Fibroblast of skin of right biceps (primary cell): ENCODE results near the gene NCKAP5.

ENCODE experiments used
- DNase-seq: peaks from one replicate; pipeline ENCODE4 v3.0.0-alpha.2; 2013

Gene NCKAP5

DNA sequence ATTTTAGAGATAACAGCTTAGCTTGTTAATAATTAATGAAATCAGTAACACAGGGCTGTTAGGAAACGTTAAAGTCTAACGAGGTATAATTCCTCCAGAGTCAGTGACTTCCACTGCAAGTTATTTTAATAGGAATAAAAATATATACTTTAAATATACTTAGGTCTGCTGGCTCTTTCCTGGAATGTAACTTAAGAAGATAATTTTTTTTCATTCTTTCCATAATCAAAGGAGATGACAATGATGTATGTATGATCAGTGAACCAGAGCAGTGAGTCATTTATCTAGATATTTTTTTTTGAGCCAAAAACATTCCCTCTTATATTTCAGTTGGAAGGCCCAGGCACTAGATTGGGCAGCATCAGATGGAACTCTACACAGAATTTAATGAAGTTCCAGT, 794.1 kb downstream of the NCKAP5 start:
- DNase-seq, result peak; percentile 53

DNA sequence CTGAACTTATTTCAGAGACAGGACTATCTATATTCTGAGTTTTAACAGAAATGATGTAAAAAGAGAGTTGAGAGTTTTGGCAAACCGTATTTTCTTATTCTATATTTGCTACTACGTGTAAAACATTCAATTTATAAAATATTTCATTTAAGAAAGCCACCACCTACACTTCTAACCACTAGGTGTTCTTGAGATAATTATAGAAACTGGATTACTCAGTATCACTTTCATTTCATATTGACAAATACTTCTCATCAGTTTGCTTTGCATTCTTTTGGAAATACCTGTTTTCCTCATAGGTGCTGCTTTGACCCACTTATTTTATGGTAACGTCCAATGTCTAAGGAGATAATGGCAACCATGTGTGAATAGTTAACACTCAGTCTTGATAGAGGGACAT, 794.9 kb downstream of the NCKAP5 start:
- no peak for DNase-seq

GRCh38 chr2:132772340-132772739, 795.9 kb downstream of the NCKAP5 start:
- DNase-seq, result no peak

- no peak for DNase-seq
Observed at GRCh38 chr2:132766573-132766972, 801.7 kb downstream of the NCKAP5 start.

GRCh38 chr2:132761437-132761836, 806.8 kb downstream of the NCKAP5 start:
- DNase-seq, result no peak

GRCh38 chr2:132760971-132761370, 807.3 kb downstream of the NCKAP5 start:
- no peak for DNase-seq

- DNase-seq, result no peak
Observed at GRCh38 chr2:132760405-132760804, 807.9 kb downstream of the NCKAP5 start.

- no peak for DNase-seq
Observed at GRCh38 chr2:132758995-132759394, 809.3 kb downstream of the NCKAP5 start.

DNA sequence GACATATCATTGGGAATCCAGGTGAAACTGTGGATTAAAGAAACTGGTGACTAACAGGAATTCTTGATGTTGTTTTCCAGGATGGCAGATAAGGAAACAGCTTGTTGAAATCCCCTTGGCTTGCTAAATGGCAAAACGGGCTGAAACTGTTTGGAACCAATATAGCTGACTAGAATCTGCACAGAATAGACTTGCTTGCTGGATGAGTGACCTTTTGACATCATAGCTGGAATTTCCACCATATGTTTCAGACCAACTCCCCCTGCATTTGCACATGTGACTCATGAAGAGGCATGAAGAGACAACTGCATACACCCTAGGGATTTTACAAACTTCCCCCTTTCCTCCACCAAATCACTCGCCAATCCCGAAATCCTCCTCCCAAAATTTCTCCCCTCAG, 810.6 kb downstream of the NCKAP5 start:
- DNase-seq, result peak; percentile 80

GRCh38 chr2:132757002-132757589, 811.2 kb downstream of the NCKAP5 start:
- peak; percentile 40 for DNase-seq

- DNase-seq, result no peak
Observed at GRCh38 chr2:132754867-132755472, 813.3 kb downstream of the NCKAP5 start.

DNA sequence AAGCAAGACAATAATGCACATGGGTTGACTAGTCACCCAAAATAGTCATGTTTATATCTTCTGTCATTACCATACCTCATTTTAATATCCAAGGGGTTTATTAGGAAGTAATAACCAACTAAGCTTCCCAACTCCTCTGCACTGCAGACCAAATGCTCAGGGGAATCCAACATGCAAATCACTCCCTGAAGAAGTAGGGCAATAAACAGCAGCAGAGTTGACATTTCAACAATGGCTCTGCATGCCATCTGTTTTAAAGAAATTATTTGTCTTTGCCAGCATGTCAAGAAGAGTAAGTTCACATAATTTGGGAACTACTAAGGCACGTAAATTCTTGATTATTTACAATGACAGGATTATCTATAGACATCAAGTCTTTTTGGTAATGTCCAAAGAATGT, 813.9 kb downstream of the NCKAP5 start:
- no peak for DNase-seq

GRCh38 chr2:132752421-132753206, 815.6 kb downstream of the NCKAP5 start:
- DNase-seq, result no peak

GRCh38 chr2:132751836-132752235, 816.4 kb downstream of the NCKAP5 start:
- DNase-seq, result no peak

DNA sequence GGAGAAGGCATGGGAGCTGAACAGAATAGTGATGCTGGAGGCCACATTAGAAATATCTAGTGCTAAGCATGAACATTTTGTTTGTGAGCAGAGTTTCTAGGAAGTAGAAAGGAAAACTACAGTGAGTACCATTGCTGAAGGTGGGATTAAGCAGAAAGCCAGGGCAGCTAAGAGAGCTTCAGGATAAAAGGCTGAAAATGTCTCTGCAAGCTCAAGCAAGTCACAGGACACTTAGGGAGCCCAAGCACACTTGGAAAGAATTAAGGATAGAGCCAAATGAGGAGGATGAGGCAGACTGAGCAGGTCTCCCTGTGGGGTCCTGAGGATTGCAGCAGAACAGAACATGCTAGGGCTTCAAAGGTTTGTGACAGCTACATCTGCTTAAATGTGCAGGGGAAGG, 817.7 kb downstream of the NCKAP5 start:
- no peak for DNase-seq

DNA sequence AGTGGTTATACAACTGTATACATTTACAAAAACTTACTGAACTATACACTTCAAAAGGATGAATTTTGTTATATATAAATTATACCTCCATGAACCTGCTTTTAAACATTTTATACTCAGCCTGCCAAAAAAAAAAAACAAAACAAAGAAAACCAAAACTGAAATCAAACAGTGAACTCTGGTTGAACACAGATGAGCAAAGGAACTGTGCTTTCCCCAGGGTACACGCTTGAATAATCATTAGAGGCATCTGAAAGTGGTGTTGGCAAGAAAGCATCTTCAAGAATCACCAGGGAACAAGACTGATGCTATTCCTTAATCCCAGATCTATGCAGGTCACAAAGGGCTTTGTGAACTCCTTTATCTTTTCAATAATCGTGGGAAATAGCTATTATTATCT, 821.2 kb downstream of the NCKAP5 start:
- no peak for DNase-seq

DNA sequence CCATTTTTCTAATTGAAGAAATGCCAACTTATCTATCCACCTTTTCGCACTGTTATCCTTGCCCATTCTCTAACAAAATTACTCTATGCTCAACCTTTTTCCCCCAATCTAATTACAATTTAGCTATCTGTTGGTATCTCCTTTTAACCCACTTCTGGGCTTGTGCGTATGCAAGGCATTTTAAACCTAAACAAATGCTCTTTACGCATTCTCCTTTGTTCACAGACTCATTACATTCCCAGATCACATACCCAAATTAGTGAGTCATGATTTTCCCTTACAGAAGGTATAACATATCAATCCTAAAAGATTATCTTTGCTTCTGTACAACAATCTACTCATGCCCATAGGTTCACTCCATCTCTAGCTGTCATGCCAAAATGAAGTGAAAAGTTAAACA, 826.5 kb downstream of the NCKAP5 start:
- no peak for DNase-seq

- no peak for DNase-seq
Observed at GRCh38 chr2:132740081-132740720, 828.1 kb downstream of the NCKAP5 start.

- DNase-seq, result no peak
Observed at GRCh38 chr2:132738223-132738622, 830.0 kb downstream of the NCKAP5 start.

GRCh38 chr2:132736059-132736458, 832.2 kb downstream of the NCKAP5 start:
- no peak for DNase-seq

DNA sequence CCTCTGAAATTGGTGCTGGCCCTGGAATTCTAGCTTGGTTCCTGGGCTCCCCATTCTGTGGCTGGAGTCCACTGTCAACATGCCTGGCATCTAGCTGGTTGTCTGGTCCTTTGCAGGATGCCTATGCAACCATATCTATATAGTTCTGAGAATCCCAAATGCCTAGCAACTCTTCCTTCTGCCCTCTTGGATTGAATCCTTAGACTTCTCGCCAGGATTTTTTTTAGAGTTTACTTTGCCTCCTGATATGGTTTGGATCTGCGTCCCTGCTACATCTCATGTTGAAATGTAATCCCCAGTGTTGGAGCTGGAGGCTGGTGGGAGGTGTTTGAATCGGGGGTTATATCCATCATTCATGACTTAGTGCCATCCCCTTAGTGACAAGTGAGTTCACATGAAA, 833.3 kb downstream of the NCKAP5 start:
- DNase-seq, result no peak

DNA sequence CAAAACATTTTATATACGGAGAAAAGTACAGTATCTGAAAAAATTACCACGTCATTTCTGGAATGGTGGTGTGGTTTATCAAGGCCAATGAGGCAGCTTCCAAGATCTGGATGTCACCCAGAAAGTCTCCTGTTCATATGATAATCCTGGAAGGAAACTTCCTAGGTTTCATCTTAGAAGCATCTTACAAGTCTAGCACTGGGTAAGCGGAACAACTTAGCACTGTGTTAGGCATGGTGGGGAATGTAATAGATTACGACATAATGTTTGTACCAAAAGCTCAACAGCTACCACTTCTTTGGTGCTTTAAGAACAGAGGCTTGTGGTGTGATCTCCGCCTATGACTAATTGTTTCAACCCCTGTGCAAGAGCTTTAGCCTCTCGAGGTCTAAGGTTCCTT, 835.2 kb downstream of the NCKAP5 start:
- peak; percentile 83 for DNase-seq

GRCh38 chr2:132732694-132733093, 835.6 kb downstream of the NCKAP5 start:
- DNase-seq, result no peak

- DNase-seq, result peak; percentile 69
Observed at GRCh38 chr2:132731441-132731840, 836.8 kb downstream of the NCKAP5 start.
